Measurements from ENCODE around the gene SUSD3.

Gene SUSD3

DNA sequence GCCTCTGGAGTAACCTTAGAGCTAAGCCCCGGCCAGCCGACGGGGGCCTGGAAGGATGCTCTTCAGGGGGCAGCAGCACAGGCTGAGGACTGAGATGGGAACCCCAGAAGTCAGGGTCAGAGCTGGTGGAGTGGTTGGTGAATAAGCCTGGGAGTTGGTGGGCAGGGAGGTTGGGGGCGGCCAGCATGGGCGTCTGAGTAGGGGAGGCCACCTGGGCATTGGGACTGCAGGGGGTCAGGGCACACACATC is 61.1 kb downstream of the SUSD3 start:
- Histone ChIP-seq H4K20me1 (ENCODE audit: insufficient read depth, low read length) (0 out of 2 replicates have a peak, but pooled peaks cover 3% of the 10 kb centered on the region), H3K9ac (ENCODE audit: low read length) (no peak overlapping the region), H3K27ac (ENCODE audit: low read length) (no peak overlapping the region), H3K9me3 (ENCODE audit: insufficient read depth, low read length) (no peaks in the 10 kb centered on the region), H3K36me3 (replicated peaks; ENCODE audit: low read depth, low read length) (peaks cover 4% of the 10 kb centered on the region), H2AFZ (ENCODE audit: low read depth, low read length) (no peak overlapping the region), H3K4me3 (ENCODE audit: low read length) (no peak overlapping the region), H3K4me1 (ENCODE audit: low read length) (no peaks in the 10 kb centered on the region), H3K79me2 (ENCODE audit: low read length) (no peaks in the 10 kb centered on the region), H3K27me3 (ENCODE audit: low read depth, low read length) (no peaks in the 10 kb centered on the region), H3K4me2 (ENCODE audit: low read length) (no peak overlapping the region)
- TF ChIP-seq, protein P1, sequence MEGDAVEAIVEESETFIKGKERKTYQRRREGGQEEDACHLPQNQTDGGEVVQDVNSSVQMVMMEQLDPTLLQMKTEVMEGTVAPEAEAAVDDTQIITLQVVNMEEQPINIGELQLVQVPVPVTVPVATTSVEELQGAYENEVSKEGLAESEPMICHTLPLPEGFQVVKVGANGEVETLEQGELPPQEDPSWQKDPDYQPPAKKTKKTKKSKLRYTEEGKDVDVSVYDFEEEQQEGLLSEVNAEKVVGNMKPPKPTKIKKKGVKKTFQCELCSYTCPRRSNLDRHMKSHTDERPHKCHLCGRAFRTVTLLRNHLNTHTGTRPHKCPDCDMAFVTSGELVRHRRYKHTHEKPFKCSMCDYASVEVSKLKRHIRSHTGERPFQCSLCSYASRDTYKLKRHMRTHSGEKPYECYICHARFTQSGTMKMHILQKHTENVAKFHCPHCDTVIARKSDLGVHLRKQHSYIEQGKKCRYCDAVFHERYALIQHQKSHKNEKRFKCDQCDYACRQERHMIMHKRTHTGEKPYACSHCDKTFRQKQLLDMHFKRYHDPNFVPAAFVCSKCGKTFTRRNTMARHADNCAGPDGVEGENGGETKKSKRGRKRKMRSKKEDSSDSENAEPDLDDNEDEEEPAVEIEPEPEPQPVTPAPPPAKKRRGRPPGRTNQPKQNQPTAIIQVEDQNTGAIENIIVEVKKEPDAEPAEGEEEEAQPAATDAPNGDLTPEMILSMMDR (IDR thresholded peaks at IDR 0.05; ENCODE audit: low read depth, low read length): no peak
- TF ChIP-seq EZH2phosphoT487 (IDR thresholded peaks at IDR 0.05; ENCODE audit: low read depth): no peak

DNA sequence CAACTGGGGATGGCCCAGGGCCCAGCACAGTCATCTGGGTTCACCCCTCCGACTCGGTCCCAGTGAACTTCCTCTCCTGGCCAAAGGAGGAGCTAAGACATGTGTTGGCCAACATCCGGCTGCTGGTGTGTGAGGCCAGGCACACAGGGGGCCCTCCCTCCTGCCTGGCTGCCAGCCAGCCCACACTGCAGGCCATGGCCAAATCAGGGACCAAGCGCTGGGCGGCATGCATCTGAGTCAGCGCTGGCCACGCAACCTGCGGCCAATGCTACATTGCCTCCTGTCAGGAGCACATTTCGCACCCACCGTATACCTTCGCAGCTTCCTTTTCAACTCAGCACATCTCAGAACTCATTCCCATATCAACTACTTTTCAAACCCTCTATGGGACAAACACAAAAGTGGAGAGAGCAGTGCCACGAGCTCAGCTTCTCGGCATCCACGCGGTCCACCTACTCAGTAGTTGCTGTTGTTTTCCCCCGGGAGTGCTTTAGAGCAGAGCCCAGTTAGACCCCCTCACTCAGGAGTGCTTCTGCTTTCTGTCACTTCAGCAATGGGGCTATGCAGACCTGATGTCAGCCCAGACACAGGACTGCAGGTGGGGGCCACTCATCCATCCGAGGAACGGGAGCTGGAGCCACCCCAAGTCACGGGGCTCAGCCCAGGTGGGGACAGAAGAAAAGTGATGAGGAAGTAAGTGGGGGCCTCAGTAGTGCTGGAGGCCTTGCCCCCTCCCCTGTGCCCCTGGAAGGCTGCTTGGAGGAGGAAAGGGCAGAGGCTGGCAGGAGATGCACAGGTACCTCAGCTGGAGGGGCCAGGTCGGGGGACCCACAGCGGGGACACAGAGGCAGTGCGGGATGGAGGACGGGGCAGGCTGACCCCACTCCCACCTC is 61.7 kb downstream of the SUSD3 start:
- H3K9ac ChIP-seq (ENCODE audit: low read length): no peak overlapping the region
- H3K79me2 ChIP-seq (ENCODE audit: low read length): no peaks in the 10 kb centered on the region
- no peaks in the 10 kb centered on the region for H3K4me1 ChIP-seq (ENCODE audit: low read length)
- peaks cover 4% of the 10 kb centered on the region for H3K36me3 ChIP-seq (replicated peaks; ENCODE audit: low read depth, low read length)
- H3K4me3 ChIP-seq (ENCODE audit: low read length): no peak overlapping the region
- TF ChIP-seq, protein P1 (IDR thresholded peaks at IDR 0.05; ENCODE audit: low read depth, low read length): no peak
- no peak for TF ChIP-seq EZH2phosphoT487 (IDR thresholded peaks at IDR 0.05; ENCODE audit: low read depth)
- H3K4me2 ChIP-seq (ENCODE audit: low read length): no peak overlapping the region
- H2AFZ ChIP-seq (ENCODE audit: low read depth, low read length): no peak overlapping the region
- no peaks in the 10 kb centered on the region for H3K9me3 ChIP-seq (ENCODE audit: insufficient read depth, low read length)
- H3K27me3 ChIP-seq (ENCODE audit: low read depth, low read length): no peaks in the 10 kb centered on the region
- no peak overlapping the region for H3K27ac ChIP-seq (ENCODE audit: low read length)
- 0 out of 2 replicates have a peak, but pooled peaks cover 3% of the 10 kb centered on the region for H4K20me1 ChIP-seq (ENCODE audit: insufficient read depth, low read length)

DNA sequence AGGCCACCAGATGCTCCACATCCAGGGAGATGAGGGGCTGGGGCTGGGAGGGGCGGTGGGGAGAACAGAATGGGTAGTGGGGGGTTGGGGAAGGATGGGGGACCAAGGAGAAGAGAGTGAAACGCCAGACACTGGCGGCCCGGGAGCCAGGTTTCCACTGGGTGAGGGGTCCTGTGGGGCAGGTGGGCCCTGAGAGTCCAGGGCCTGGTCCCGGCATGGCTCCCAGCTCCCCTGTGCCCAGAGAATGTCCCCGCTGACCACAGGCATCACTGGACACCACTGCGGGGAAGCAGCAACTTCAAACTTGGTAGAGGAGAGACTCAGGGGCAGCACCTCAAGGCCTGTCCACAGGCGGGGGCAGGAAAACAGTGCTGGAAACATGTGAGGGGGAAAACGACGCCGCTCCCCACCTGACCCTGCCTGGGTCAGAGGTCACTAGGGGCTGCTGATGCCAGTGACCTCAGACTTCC is 62.4 kb downstream of the SUSD3 start:
- H3K4me1 ChIP-seq (ENCODE audit: low read length): no peaks in the 10 kb centered on the region
- H3K36me3 ChIP-seq (replicated peaks; ENCODE audit: low read depth, low read length): peaks cover 4% of the 10 kb centered on the region
- H3K9ac ChIP-seq (ENCODE audit: low read length): no peak overlapping the region
- TF ChIP-seq EZH2phosphoT487 (IDR thresholded peaks at IDR 0.05; ENCODE audit: low read depth): no peak
- TF ChIP-seq, protein P1 (IDR thresholded peaks at IDR 0.05; ENCODE audit: low read depth, low read length): no peak
- no peak overlapping the region for H3K4me2 ChIP-seq (ENCODE audit: low read length)
- 0 out of 2 replicates have a peak, but pooled peaks cover 3% of the 10 kb centered on the region for H4K20me1 ChIP-seq (ENCODE audit: insufficient read depth, low read length)
- H3K27me3 ChIP-seq (ENCODE audit: low read depth, low read length): no peaks in the 10 kb centered on the region
- H3K4me3 ChIP-seq (ENCODE audit: low read length): no peak overlapping the region
- no peaks in the 10 kb centered on the region for H3K9me3 ChIP-seq (ENCODE audit: insufficient read depth, low read length)
- H3K27ac ChIP-seq (ENCODE audit: low read length): no peak overlapping the region
- H3K79me2 ChIP-seq (ENCODE audit: low read length): no peaks in the 10 kb centered on the region
- no peak overlapping the region for H2AFZ ChIP-seq (ENCODE audit: low read depth, low read length)

DNA sequence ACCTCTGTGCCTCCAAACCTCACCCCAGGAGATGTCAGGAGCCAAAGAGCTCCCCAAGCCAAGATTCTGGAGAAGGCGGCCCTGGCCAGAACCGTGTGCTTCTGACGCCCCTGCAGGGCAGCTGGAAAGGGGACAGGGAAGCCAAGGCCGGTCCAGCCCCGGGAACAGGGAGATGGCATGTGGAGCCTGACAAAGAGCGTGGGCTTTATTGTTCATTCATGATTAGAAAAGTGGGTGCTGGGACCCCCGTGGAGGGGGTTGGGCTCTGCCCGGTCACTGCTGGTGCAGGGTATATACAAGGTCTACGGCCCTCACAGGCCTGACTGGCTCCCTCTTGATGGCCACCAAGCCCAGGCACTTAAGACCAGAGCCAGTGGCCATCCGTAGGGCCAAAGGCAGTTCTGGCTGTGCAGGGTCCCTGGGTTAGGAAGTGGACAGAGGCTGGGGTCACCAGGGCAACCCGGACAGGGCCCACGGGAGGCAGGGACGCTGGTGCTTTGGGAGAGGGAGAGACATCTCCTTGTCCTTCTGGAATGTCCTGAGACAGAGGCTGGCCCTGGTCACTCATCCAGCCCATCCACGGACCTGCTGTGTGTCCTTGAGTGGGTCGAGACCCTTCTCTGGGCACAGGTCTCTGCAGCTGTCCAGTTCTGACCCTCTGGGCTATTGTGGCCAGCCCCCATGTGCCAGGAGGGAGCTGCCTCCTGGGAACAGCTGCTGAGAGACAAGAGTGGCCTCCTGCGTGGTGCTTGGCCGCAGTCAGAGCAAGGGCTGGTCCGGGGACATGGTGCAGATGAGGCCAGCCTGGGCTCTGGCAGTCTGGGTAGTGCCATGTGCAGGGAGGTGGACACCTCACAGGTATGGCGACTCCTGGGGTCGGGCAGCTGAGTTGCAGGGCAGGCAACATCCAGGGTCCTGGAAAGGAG is 63.1 kb downstream of the SUSD3 start:
- TF ChIP-seq, protein P1 (IDR thresholded peaks at IDR 0.05; ENCODE audit: low read depth, low read length): no peak
- no peak for TF ChIP-seq EZH2phosphoT487 (IDR thresholded peaks at IDR 0.05; ENCODE audit: low read depth)
- Histone ChIP-seq H3K4me2 (ENCODE audit: low read length) (no peak overlapping the region), H3K79me2 (ENCODE audit: low read length) (no peaks in the 10 kb centered on the region), H3K9me3 (ENCODE audit: insufficient read depth, low read length) (no peaks in the 10 kb centered on the region), H3K4me1 (ENCODE audit: low read length) (no peaks in the 10 kb centered on the region), H3K27ac (ENCODE audit: low read length) (no peak overlapping the region), H3K27me3 (ENCODE audit: low read depth, low read length) (no peaks in the 10 kb centered on the region), H4K20me1 (ENCODE audit: insufficient read depth, low read length) (0 out of 2 replicates have a peak, but pooled peaks cover 3% of the 10 kb centered on the region), H2AFZ (ENCODE audit: low read depth, low read length) (no peak overlapping the region), H3K9ac (ENCODE audit: low read length) (no peak overlapping the region), H3K36me3 (replicated peaks; ENCODE audit: low read depth, low read length) (peaks cover 4% of the 10 kb centered on the region), H3K4me3 (ENCODE audit: low read length) (no peak overlapping the region)
